GM10248 (cell line): ENCODE data around the gene RBM47.

Experiments
- CTCF ChIA-PET: fragments of 300-600 bp; sonication (Branson Sonifier 250); formaldehyde crosslinking; extraction: SDS; loops from one replicate; lab custom pipeline; 2021; ENCODE audit warnings: antibody characterized with exemption; lab: Yijun Ruan, JAX
- POLR2A ChIA-PET: fragments of 350-650 bp; sonication (Branson Sonifier 250); formaldehyde crosslinking; extraction: SDS; loops from one replicate; lab custom pipeline; 2020; ENCODE audit warnings: antibody characterized with exemption; lab: Yijun Ruan, JAX
- DNase-seq: peaks from one replicate; pipeline ENCODE4 v3.0.0; 2012; ENCODE audit errors: extremely low spot score
- CTCF ChIP-seq: IDR thresholded peaks from 2 replicates; pipeline ENCODE4 v1.5.1; 2012; ENCODE audit warnings: mild to moderate bottlenecking, low read depth; ENCODE audit errors: extremely low read depth, missing control alignments, control extremely low read depth

RBM47 gene

GRCh38 chr4:40475609-40476008 lies 154.1 kb downstream of the RBM47 start:
- TF ChIP-seq CTCF: no peak
- ChIA-PET CTCF (interaction anchor here (1.3 to 2.5 kb wide), 6 partner anchors 9 to 19 kb away, joined by 3 to 8 read pairs (median 6); no protein-coding TSS in a partner anchor), POLR2A (no interaction called here)
- DNase-seq: no peak

GRCh38 chr4:40473578-40474388 lies 155.9 kb downstream of the RBM47 start:
- no peak for TF ChIP-seq CTCF
- peak; percentile 24 for DNase-seq
- ChIA-PET CTCF (interaction anchor here (1.1 to 1.5 kb wide), 3 partner anchors 9 to 156 kb away, joined by 3 to 4 read pairs (median 4); no protein-coding TSS in a partner anchor), POLR2A (no interaction called here)

- ChIA-PET CTCF (interaction anchor here (1.3 to 1.4 kb wide), 2 partner anchors 20 to 21 kb away, joined by 3 to 4 read pairs; no protein-coding TSS in a partner anchor), POLR2A (no interaction called here)
- DNase-seq: no peak
- TF ChIP-seq CTCF: no peak
Measured at GRCh38 chr4:40471923-40472322, 157.7 kb downstream of the RBM47 start.

- no peak for TF ChIP-seq CTCF
- ChIA-PET CTCF (interaction anchor here (0.6 to 1.4 kb wide), 4 partner anchors 13 to 389 kb away, joined by 3 to 4 read pairs (median 3); no protein-coding TSS in a partner anchor), POLR2A (interaction anchor here (0.5 kb wide), 1 partner anchor 1440 kb away, joined by 3 read pairs; no protein-coding TSS in a partner anchor)
- peak; percentile 22 for DNase-seq
Measured at GRCh38 chr4:40466789-40467188, 162.9 kb downstream of the RBM47 start.

- peak; percentile 70 for DNase-seq
- ChIA-PET POLR2A (no interaction called here), CTCF (interaction anchor here (1.4 to 2.0 kb wide), 3 partner anchors 14 to 23 kb away, joined by 4 to 7 read pairs (median 7); no protein-coding TSS in a partner anchor)
- no peak for TF ChIP-seq CTCF
Measured at GRCh38 chr4:40462326-40462725, 167.3 kb downstream of the RBM47 start.

- no peak for DNase-seq
- no peak for TF ChIP-seq CTCF
- CTCF ChIA-PET: interaction anchor here (1.4 to 2.0 kb wide), 3 partner anchors 14 to 18 kb away, joined by 5 to 7 read pairs (median 7); no protein-coding TSS in a partner anchor
- POLR2A ChIA-PET: no interaction called here
Measured at GRCh38 chr4:40461879-40462278, 167.8 kb downstream of the RBM47 start.
